ENCODE results near the gene MAP2K3.
"Not testable (repeated sequence)": the region's sequence is repeated elsewhere in the genome, so short reads cannot be mapped to it uniquely, and the experiment has no call there.

MAP2K3 gene

DNA sequence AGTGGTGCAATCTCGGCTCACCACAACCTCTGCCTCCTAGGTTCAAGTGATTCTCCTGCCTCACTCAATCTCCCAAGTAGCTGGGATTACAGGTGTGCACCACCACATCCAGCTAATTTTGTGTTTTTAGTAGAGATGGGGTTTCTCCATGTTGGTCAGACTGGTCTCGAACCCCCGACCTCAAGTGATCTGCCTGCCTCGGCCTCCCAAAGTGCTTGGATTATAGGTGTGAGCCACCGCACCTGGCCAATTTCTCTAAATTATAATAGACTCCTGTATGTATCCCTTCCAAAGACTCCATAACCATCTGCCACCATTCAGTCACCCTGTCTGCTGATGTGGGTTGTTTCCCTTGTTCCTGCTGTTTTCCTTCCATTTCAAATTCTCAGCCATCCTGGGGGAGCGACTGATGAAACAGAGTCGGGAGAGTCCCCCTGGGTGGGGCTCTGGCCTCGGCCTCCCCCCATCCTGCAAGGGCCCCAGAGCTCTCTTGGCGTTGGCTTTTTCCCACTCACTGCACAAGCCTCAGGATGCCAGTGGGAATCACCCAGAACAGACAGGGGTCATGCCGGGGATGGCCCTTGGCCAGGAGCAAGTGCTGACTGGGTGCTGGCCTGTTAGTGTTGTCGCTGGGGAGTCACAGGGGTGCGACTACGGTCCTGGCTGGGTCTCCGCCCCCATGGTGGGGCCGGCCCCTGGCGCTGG lies 25.7 kb downstream of the MAP2K3 start:
- DNase-seq (ENCODE audit: low spot score), result not testable (repeated sequence)

- DNase-seq (ENCODE audit: low spot score), result not testable (repeated sequence)
Measured at GRCh38 chr17:21310766-21311602, 26.5 kb downstream of the MAP2K3 start.

DNA sequence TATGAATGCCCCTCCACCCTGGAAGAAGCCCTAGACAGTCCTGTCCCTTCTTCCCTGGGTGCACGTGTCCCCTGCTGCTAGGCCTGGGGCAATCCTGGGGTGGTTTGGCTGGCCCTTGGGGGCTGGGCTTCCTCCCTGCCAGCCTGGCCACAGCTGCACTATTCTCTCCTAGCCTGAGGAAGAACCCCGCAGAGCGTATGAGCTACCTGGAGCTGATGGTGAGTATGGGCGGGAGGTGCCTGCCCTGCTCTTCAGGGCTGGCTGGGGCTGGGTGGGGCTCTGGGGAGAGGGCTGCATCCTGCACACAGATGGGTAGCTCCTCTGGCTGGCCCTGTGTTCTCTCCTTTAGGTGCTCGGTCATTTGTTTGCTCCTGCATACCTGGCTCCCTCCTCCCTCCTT lies 28.8 kb downstream of the MAP2K3 start:
- no peak for DNase-seq (ENCODE audit: low spot score)

- not testable (repeated sequence) for DNase-seq (ENCODE audit: low spot score)
Measured at GRCh38 chr17:21313761-21314160, 29.2 kb downstream of the MAP2K3 start.

DNA sequence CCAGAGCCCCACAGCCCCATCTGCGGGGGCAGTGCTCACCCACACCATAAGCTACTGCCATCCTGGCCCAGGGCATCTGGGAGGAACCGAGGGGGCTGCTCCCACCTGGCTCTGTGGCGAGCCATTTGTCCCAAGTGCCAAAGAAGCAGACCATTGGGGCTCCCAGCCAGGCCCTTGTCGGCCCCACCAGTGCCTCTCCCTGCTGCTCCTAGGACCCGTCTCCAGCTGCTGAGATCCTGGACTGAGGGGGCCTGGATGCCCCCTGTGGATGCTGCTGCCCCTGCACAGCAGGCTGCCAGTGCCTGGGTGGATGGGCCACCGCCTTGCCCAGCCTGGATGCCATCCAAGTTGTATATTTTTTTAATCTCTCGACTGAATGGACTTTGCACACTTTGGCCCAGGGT lies 29.8 kb downstream of the MAP2K3 start:
- not testable (repeated sequence) for DNase-seq (ENCODE audit: low spot score)

DNA sequence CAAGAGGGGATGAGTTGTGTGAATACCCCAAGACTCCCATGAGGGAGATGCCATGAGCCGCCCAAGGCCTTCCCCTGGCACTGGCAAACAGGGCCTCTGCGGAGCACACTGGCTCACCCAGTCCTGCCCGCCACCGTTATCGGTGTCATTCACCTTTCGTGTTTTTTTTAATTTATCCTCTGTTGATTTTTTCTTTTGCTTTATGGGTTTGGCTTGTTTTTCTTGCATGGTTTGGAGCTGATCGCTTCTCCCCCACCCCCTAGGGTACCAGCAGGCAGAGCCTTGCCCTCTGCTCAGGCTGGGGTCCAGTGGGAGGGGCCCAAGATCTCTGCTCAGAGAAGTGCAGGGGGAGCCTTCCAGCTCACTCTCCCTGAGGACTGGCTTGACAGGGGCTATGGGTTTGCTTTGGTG lies 30.2 kb downstream of the MAP2K3 start:
- not testable (repeated sequence) for DNase-seq (ENCODE audit: low spot score)

DNA sequence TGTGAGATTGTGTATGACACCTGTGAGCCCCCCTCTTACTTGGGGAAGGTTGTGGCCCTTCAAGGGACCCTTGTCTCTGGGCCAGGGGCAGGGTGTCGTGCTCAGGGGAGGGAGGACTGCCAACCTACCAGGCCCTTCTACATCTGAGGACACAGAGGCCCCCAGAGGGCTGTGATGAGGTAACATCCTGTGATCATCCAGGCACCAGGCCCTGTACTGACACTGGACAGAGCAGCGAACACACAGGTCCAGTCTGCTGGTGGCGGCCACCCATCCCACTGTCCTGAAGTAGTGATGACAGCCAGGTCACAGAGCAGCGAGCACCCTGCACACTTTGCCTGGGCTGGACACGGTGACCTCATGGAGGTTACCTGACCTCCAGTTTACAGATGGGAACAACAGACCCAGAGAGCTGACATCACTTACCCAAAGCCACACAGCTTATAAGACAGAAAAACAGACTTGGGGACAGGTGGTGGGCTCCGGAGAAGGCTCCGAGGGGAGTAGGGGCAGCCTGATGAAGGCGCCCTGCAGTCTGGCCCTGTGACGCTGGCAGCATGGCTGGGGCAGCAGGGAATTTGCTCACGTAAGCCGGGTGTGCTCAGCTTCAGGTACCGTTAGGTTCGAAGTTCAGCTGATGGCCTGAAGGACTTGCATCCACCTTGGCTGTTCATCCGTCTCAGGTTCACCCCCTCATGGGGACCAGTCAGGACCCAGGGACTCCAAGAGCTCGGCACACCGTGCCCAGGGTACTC lies 30.9 kb downstream of the MAP2K3 start:
- DNase-seq (ENCODE audit: low spot score), result not testable (repeated sequence)

DNA sequence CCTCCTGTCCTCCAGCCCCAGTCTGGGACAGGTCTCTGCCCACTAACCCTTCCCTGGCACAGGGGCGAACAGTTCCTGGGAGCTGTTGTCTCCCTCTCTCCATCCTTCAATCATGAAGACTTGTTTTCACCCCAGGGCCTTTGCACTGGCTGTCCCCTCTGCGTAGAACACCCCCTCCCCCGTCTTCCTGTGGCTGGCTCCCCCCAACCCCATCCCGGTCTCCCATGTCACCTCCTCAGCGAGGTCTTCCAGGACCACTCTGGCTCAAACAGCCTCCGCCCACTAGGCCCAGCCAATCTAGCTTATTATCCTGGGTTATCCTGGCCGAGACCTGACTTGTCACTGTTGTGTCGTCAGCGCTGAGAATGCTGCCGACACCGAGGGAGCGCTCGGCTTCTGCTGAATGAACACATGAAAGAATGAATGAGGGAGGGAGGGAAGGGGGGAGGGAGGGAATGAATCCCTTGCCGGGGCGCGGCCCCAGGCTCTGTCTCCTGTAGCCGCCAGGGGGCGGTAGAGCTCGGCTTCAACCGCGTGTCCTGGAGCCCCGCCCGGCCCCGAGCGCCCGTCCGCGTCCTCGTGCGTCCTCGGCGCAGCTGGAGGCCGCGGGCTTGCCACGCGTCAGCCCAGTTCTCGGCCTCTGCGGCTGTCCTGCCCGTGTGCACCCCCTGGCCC lies 31.8 kb downstream of the MAP2K3 start:
- DNase-seq (ENCODE audit: low spot score), result not testable (repeated sequence)

DNA sequence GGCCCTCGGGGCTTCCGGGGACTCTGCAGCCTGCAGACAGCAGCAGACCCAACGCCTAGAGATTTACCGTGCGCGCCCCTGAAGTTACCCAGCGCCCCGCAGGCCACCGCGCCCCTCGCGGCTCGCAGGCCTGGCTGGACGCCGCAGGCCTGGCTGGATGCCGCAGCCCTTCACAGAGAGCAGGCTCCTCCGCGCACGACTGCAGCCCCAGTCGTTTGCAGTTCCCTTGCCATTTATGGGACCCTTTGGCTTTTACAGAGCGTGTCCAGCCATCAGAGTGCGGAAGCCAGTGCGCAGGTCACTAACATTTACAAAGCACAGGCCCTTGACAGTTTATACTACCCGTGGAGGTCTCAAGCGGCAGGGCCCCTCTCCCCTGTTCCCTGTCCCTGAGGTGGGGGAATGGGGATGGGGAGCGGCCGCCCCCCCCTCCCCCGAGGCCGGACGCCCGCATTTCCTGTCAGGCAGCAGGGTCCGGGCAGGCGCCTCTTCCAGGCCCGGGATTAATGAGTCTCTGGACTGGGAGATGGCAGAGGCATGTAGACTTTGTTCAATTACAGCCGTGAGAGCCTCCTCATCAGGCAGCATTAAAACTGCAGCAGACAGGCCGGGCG lies 32.5 kb downstream of the MAP2K3 start:
- DNase-seq (ENCODE audit: low spot score), result not testable (repeated sequence)

DNA sequence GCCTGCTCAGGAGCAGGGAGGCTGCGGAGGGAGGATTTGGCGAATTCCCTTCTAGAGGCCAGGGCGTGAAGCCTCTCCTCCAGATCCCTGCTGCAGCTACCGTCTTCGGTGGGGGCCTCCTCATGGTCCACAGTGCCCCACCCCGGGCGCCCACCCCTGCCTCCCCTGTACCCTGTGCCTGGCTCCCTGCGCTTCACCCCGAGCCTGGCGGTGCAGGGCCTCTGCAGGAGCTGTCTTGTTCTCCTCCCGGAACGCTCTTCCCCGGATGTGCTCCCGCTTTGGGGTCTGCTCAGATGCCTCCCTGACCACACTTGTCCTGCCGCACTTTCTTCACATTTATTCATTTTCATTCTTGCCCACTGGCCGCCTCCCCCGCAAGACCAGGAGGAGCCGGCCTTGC lies 33.3 kb downstream of the MAP2K3 start:
- not testable (repeated sequence) for DNase-seq (ENCODE audit: low spot score)

- DNase-seq (ENCODE audit: low spot score), result no peak
Measured at GRCh38 chr17:21318439-21318838, 33.9 kb downstream of the MAP2K3 start.

DNA sequence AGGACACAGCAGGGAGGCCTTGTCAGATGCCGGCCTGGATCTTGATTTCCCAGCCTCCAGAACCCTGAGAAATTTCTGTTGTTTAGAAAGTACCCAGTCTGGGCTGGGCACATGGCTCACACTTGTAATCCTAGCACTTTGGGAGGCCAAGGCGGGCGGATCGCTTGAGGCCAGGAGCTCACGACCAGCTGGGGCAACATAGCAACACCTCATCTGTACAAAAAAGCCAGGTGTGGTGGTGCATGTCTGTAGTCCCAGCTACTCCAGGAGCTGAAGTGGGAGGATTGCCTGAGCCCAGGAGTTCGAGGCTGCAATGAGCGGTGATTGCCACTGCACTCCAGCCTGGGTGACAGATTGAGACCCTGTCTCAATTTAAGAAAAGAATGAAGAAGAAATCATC lies 34.3 kb downstream of the MAP2K3 start:
- not testable (repeated sequence) for DNase-seq (ENCODE audit: low spot score)

DNA sequence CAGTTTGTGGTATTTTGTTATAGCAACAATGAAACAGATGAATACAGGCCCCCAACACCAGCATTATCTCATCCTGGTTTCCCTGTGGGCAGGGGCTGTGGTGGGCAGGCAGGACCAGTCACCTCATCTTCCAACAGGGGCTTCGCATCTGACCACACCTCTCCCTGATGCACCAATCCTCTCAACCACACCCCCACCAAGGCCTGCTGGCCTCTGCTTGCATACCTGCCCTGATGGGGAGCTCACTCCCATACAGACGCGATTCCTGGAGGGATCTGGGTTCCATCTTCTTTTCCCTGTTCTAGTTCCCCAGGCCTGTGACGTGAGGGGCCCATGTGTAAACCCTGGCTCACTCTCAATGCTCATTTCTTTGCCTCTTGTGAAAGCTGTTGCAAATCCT lies 34.7 kb downstream of the MAP2K3 start:
- DNase-seq (ENCODE audit: low spot score), result not testable (repeated sequence)

- not testable (repeated sequence) for DNase-seq (ENCODE audit: low spot score)
Measured at GRCh38 chr17:21319686-21320375, 35.3 kb downstream of the MAP2K3 start.

GRCh38 chr17:21320430-21320829 lies 35.9 kb downstream of the MAP2K3 start:
- DNase-seq (ENCODE audit: low spot score), result not testable (repeated sequence)

GRCh38 chr17:21321061-21321460 lies 36.5 kb downstream of the MAP2K3 start:
- not testable (repeated sequence) for DNase-seq (ENCODE audit: low spot score)

- DNase-seq (ENCODE audit: low spot score), result not testable (repeated sequence)
Measured at GRCh38 chr17:21321744-21322191, 37.3 kb downstream of the MAP2K3 start.

GRCh38 chr17:21323257-21324111 lies 39.0 kb downstream of the MAP2K3 start:
- not testable (repeated sequence) for DNase-seq (ENCODE audit: low spot score)

DNA sequence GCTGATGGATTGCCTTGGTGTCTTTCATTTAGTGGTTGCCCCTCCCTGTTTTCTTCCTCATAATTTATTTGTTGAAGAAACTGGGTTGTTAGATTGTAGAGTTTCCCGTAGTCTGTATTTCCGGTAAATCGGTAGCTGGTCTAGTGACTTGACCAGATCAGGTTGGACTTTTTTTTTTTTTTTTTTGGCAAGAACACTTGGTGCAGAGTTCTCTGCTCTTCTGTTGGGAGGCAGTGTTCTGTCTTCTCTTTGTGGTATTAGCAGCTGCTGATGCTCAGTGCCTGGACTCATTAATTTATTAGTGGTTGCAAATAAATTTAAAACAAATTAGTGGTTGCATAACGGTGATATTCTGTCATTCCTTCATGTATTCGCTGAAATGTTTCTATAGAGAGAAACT lies 40.2 kb downstream of the MAP2K3 start:
- not testable (repeated sequence) for DNase-seq (ENCODE audit: low spot score)

DNA sequence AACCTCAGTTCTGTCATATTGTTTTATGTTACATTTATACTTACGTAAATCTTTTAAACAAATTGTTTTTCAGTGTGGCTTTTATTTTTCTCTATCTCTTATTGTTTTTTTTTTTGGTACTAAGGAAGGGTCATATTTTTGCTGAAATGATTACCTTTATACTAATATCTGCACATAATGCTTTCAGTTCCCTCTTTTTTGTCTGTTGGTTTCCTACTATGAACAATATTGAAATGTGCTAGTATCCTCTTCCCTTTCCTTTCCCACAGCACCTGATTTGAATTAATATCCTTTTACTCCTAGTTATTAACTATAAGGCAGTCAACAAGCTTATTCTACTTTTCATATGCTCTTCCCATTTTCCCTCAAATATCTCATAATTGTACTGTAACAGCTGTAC lies 43.4 kb downstream of the MAP2K3 start:
- DNase-seq (ENCODE audit: low spot score), result not testable (repeated sequence)
